Measurements from ENCODE around the gene TCAIM. TPM values are rescaled to one million over a fixed set of nuclear protein-coding genes. Genes with fewer than 3 reads are reported as not detected.

The TCAIM gene
- total and polyA plus RNA-seq, 10 of the 15 experiments (the other 5 are each of a cell fraction or from before 2014, with no cell fraction given) = 14.5 to 22.9 (median 17.8) TPM

DNA sequence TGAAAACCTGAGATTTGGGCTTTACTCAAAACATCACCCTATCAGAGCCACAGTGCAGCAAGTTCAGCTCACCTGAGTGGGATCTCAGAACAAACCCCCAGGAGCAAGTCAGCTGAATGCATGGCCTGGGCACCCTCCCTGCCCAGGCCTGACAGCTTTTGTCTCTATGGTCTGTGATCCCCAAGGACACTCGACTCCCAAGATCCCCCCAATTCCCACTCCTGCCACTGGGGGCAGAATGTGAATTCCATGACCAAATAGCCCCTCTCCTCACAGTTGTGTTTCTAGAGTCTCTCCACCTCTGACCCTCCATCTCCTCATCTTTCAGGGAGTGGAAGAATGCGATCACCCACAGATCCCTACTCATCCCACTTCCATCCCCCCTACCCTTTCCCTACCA lies 80.0 kb downstream of the TCAIM start:
- H2AFZ ChIP-seq (ENCODE audit: control insufficient read depth, low read depth, low read length) = no peak overlapping the region
- in situ Hi-C loops (cut with MboI) (no loop called here), intact Hi-C loops (cut with micrococcal nuclease; ENCODE audit: unreplicated experiment) (no loop called here)
- DNase-seq (ENCODE audit: low read depth, low spot score) (no peak), ATAC-seq (no peak), FAIRE-seq (no peak)
- H3K27ac ChIP-seq (ENCODE audit: control insufficient read depth, insufficient read depth) = no peak overlapping the region
- no peaks in the 10 kb centered on the region for H4K20me1 ChIP-seq (ENCODE audit: control insufficient read depth, insufficient read depth)
- H3K4me2 ChIP-seq (ENCODE audit: control insufficient read depth, insufficient read depth) = no peak overlapping the region
- CTCF ChIA-PET = no interaction called here
- no peak overlapping the region for H3K9ac ChIP-seq (ENCODE audit: control insufficient read depth, insufficient read depth, low read length)
- no peaks in the 10 kb centered on the region for H3K36me3 ChIP-seq (ENCODE audit: control insufficient read depth in 2 of 2, insufficient read depth in 2 of 2, low read length in 1 of 2)
- 27% methylated on average over 2 of the region's 2 CpGs for WGBS (ENCODE audit: insufficient coverage, insufficient replicate concordance, low lambda C conversion rate, missing lambda C conversion rate)
- RAD21 ChIA-PET (ENCODE audit: unreplicated experiment) = no interaction called here
- no peaks in the 10 kb centered on the region for H3K27me3 ChIP-seq (replicated peaks in 1 of 2; ENCODE audit: control insufficient read depth in 2 of 2, insufficient read depth in 2 of 2, low read length in 1 of 2)
- TF ChIP-seq TCF12 (IDR thresholded peaks at IDR 0.05; ENCODE audit: low read depth, low read length) (no peak), CREM (IDR thresholded peaks at IDR 0.05; ENCODE audit: low read depth) (no peak), GABPA (IDR thresholded peaks at IDR 0.05; ENCODE audit: low read depth) (no peak), CUX1 (IDR thresholded peaks at IDR 0.05; ENCODE audit: insufficient replicate concordance, low read depth, low read length) (no peak), MTA2 (IDR thresholded peaks at IDR 0.05; ENCODE audit: low read depth) (no peak), RAD21 (IDR thresholded peaks at IDR 0.05; ENCODE audit: insufficient read depth, low read depth, low read length) (0 out of 2 replicates have a peak, but pooled peaks have one; percentile 3), STAT1 (conservative IDR thresholded peaks at IDR 0.05) (no peak), CTCF (IDR thresholded peaks at IDR 0.05 in 2 of 3, conservative IDR thresholded peaks at IDR 0.05 in 1 of 3; ENCODE audit: control insufficient read depth in 2 of 3, extremely low read depth in 1 of 3, insufficient read depth in 1 of 3, low read depth in 3 of 3, low read length in 3 of 3) (peak in 2 of 3 experiments; percentile 37 to 41; a peak in 2 of 6 replicates)
- POLR2A ChIA-PET = no interaction called here
- no peak overlapping the region for H3K4me3 ChIP-seq
- no TSS peak for BruUV-seq (replicated peaks)
- no peaks in the 10 kb centered on the region for H3K79me2 ChIP-seq (ENCODE audit: control insufficient read depth, insufficient read depth, low read length)
- SMC1A ChIA-PET (ENCODE audit: uncharacterized antibody, unreplicated experiment) = no interaction called here
- no peaks in the 10 kb centered on the region for H3K4me1 ChIP-seq (ENCODE audit: control insufficient read depth, insufficient read depth, low read length)
- no peaks in the 10 kb centered on the region for H3K9me3 ChIP-seq (replicated peaks; ENCODE audit: control insufficient read depth, insufficient read depth, low read length)

Data from GM12878 (cell line).